Ovary (tissue), 9 donors: ENCODE measurements around the gene SAMM50. TPM values are rescaled to one million over a fixed set of nuclear protein-coding genes. Genes with fewer than 3 reads are reported as not detected.

Experiments
- DNase-seq, 5 donors: peaks; one replicate each; pipeline ENCODE4 v3.0.0-alpha.2; 2019 to 2020
- H3K27ac ChIP-seq, 2 donors: fragments of 200-600 bp; one replicate each; pipeline versions ENCODE4 v1.5.1 to v1.8.0; 2019 to 2022
- H3K27me3 ChIP-seq: fragments of 200-600 bp; one replicate; pipeline ENCODE4 v1.8.0; 2022
- H3K36me3 ChIP-seq: fragments of 200-600 bp; sonication (generic); one replicate; pipeline ENCODE4 v1.5.1; 2019
- H3K4me1 ChIP-seq: one replicate; pipeline ENCODE4 v1.8.1; 2013; ENCODE audit warnings: mild to moderate bottlenecking, moderate library complexity; ENCODE audit not compliant: insufficient read depth
- H3K4me3 ChIP-seq: fragments of 200-600 bp; sonication (generic); one replicate; pipeline ENCODE4 v1.5.1; 2017
- H3K9me3 ChIP-seq, 2 donors: fragments of 200-600 bp in 1 of 2; sonication (generic) in 1 of 2; one replicate each; pipeline versions ENCODE4 v1.5.1 to v1.8.1; 2013 to 2019; ENCODE audit warnings: mild to moderate bottlenecking in 1 of 2, moderate library complexity in 1 of 2
- EP300 ChIP-seq: sonication (generic); formaldehyde crosslinking; IDR thresholded peaks from one replicate; pipeline ENCODE4 v1.6.1; 2017; ENCODE audit warnings: antibody characterized with exemption
- POLR2A ChIP-seq: fragments of 450-650 bp; IDR thresholded peaks from one replicate; pipeline ENCODE4 v1.6.1; 2017; ENCODE audit warnings: antibody characterized with exemption, mild to moderate bottlenecking, moderate library complexity
- WGBS, 3 donors: extraction: QIAGEN DNeasy Blood & Tissue Kit in 1 of 3; methylation state at CpG; one replicate each; pipeline versions ENCODE4 v1.1.5 to v1.1.7; 2013 to 2017; 5-methylcytosine and 5-hydroxymethylcytosine counted together
- intact Hi-C, 4 donors: fragments of 100-400 bp; cut with DNase I; formaldehyde crosslinking; loops; one replicate each; pipeline versions ENCODE4 v1.11.0 to v1.15.1; 2022 to 2023
- polyA plus RNA-seq, 2 donors: library from polyadenylated mRNA; stranded (reverse); fragments of 200-250 nt in 1 of 2; fragments of 350-450 nt in 1 of 2; fragmentation: Illumina TruSeq in 1 of 2; extraction: RNeasy Lipid Tissue Mini Kit (QIAGEN cat#74804) in 1 of 2; gene quantifications; one replicate each; pipeline ENCODE4 v1.2.3, GENCODE V29; 2013 to 2014
- total RNA-seq, 7 donors: library from RNA; depleted of rRNA in 2 of 7; stranded (reverse); fragments of >200 nt in 2 of 7; fragmentation: NEBNext Ultra II Directional in 3 of 7; extraction: Animal tissue kit (Norgen Biotek cat#: 25700) in 3 of 7; gene quantifications; one replicate each; pipeline versions ENCODE4 v1.1.0 to v1.2.4, GENCODE V29; 2016 to 2023
- TF ChIP-seq, protein P1 (sequence below), 3 donors: fragments of 450-650 bp in 2 of 3; fragments of 200-600 bp in 1 of 3; IDR thresholded peaks; one replicate each; pipeline versions ENCODE4 v1.5.1 to v1.8.0; 2016 to 2022; ENCODE audit warnings: antibody characterized with exemption in 3 of 3, mild to moderate bottlenecking in 1 of 3
- donor health status: DM: no; HTN: no; CAD: no; lungs with moderate emphysema.
- donor health status: DM: no; HTN: no; CAD: no.
- donor health status: Bipolar disorder and iron deficiency.
- donor health status: DM: yes; HTN: yes; CAD: no.
- donor health status: DM: no; HTN: no; CAD: no.
- donor health status: DM: yes; HTN: yes; CAD: no.

Gene SAMM50
- total and polyA plus RNA-seq, 9 donors, result 18.0 to 60.2 (median 42.4) TPM

DNA sequence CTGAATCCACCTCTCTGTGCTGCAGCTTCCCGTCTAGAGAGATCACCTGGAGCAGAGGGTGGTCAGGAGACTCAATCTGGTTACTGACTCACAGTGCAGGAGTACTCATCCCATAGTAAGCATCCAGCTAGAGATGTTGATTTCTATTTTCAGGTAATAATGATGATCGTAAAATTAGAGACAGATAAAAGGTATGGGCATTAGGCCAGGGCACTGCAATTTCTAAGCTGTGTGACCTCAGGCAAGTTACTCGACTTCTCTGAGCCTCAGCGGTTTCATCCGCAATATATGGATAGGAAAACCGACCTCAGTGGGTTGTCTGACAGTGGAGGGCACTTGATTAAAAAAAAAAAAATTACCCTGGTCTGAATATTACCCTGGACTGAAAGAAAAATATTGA, 13.8 kb upstream of the SAMM50 start:
- no peak for DNase-seq
- no peaks in the 10 kb centered on the region for H3K4me1 ChIP-seq
- WGBS, 3 donors, result 87 to 91% (median 90%) methylated on average over 6 of the region's 6 CpGs
- no peak overlapping the region for H3K27ac ChIP-seq
- intact Hi-C loops, result no loop called here
- no peak overlapping the region for H3K4me3 ChIP-seq
- H3K9me3 ChIP-seq, result no peaks in the 10 kb centered on the region
- H3K36me3 ChIP-seq, result no peaks in the 10 kb centered on the region
- TF ChIP-seq POLR2A, result no peak
- no peak for TF ChIP-seq EP300
- TF ChIP-seq, protein P1, sequence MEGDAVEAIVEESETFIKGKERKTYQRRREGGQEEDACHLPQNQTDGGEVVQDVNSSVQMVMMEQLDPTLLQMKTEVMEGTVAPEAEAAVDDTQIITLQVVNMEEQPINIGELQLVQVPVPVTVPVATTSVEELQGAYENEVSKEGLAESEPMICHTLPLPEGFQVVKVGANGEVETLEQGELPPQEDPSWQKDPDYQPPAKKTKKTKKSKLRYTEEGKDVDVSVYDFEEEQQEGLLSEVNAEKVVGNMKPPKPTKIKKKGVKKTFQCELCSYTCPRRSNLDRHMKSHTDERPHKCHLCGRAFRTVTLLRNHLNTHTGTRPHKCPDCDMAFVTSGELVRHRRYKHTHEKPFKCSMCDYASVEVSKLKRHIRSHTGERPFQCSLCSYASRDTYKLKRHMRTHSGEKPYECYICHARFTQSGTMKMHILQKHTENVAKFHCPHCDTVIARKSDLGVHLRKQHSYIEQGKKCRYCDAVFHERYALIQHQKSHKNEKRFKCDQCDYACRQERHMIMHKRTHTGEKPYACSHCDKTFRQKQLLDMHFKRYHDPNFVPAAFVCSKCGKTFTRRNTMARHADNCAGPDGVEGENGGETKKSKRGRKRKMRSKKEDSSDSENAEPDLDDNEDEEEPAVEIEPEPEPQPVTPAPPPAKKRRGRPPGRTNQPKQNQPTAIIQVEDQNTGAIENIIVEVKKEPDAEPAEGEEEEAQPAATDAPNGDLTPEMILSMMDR (IDR thresholded peaks at IDR 0.05), result no peak
- no peaks in the 10 kb centered on the region for H3K27me3 ChIP-seq

DNA sequence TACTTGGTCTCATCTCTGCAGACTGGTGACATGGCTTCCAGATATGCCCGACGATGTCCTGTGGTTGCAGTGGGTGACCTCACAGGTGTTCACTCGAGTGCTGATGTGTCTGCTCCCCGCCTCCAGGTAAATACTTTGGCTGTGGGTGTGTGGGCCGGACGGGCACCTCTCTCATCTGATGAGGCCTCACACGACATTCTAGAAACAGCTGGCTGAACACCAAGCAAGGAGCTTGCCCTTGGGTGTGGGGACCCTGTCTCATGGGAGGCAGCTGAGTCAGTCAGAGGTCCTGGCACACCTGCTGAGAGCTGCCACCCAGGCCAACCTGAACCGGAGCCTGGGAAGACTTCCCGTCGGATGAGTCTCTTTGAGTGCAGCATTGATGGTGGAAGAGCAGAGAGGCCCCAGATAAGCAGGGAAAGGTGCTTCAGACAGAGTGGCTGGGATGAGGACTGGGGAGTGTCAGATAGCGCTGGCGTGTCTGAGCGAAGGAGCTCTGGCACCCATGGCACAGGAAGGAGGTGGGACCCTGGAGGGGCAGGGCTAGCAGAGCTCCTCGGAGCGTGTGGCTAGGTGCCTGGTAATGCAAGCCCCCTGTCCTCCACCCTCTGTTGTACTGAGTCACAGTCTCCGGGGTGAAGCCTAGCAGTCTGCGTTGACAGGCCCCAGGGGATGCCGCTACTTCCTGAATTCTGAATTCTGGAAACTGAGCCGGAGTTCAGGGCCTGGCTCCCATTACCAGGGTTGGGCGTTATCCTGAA, 10.4 kb upstream of the SAMM50 start:
- H3K4me1 ChIP-seq, result no peaks in the 10 kb centered on the region
- TF ChIP-seq POLR2A (no peak), EP300 (no peak)
- TF ChIP-seq, protein P1 (IDR thresholded peaks at IDR 0.05), result no peak
- 91 to 94% (median 93%) methylated on average over 20 of the region's 20 CpGs for WGBS, 3 donors
- no peak for DNase-seq
- H3K27me3 ChIP-seq, result no peaks in the 10 kb centered on the region
- H3K36me3 ChIP-seq, result no peaks in the 10 kb centered on the region
- H3K9me3 ChIP-seq, result no peaks in the 10 kb centered on the region
- no peak overlapping the region for H3K27ac ChIP-seq
- intact Hi-C loops, result no loop called here
- H3K4me3 ChIP-seq, result no peak overlapping the region

DNA sequence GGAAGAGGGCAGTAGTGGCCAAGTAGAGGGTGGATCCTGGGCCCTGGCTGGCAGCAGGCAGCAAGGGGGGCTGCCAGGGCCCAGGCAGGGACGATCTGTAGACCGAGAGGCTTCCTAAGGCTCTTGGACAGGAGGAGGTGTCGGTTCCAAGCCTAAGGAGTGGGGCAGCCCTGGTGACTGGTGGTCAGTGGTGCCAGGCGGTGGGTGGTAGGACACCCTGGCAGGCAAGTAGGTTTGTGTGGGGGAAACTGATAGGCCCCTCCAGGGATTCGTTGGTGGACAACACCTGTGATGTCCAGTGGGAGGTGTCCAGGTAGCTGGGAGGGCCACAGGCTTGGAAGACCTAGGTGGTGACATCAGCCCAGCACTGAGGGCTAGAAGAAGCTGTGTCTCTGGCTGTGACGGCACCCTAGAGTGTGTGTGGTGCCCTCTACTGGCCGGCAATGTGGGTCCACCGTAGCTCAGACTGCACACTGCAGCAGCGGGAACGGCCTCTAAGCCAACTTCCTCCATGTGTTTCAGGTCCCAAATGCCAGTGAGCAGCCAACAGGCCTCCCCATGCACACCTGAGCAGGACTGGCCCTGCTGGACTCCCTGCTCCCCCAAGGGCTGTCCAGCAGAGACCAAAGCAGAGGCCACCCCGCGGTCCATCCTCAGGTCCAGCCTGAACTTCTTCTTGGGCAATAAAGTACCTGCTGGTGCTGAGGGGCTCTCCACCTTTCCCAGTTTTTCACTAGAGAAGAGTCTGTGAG, 9.4 kb upstream of the SAMM50 start:
- WGBS, 3 donors, result 56 to 61% (median 59%) methylated on average over 12 of the region's 12 CpGs
- no peaks in the 10 kb centered on the region for H3K27me3 ChIP-seq
- peak in 3 of 5 donors; percentile 44 to 70 (median 48) for DNase-seq
- intact Hi-C loops, result no loop called here
- H3K36me3 ChIP-seq, result no peaks in the 10 kb centered on the region
- H3K9me3 ChIP-seq, result no peaks in the 10 kb centered on the region
- no peaks in the 10 kb centered on the region for H3K4me1 ChIP-seq
- no peak overlapping the region for H3K27ac ChIP-seq
- no peak overlapping the region for H3K4me3 ChIP-seq
- TF ChIP-seq POLR2A, result no peak
- TF ChIP-seq, protein P1 (IDR thresholded peaks at IDR 0.05), result no peak
- no peak for TF ChIP-seq EP300

DNA sequence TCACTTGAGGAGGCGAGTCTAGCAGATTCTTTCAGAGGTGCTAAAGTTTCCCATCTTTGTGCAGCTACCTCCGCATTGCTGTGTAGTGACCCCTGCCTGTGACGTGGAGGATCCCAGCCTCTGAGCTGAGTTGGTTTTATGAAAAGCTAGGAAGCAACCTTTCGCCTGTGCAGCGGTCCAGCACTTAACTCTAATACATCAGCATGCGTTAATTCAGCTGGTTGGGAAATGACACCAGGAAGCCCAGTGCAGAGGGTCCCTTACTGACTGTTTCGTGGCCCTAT, 8.9 kb upstream of the SAMM50 start:
- no peaks in the 10 kb centered on the region for H3K27me3 ChIP-seq
- H3K4me3 ChIP-seq, result no peak overlapping the region
- intact Hi-C loops, result no loop called here
- no peak for TF ChIP-seq EP300
- TF ChIP-seq POLR2A, result no peak
- TF ChIP-seq, protein P1 (IDR thresholded peaks at IDR 0.05), result no peak
- H3K4me1 ChIP-seq, result no peaks in the 10 kb centered on the region
- H3K9me3 ChIP-seq, result no peaks in the 10 kb centered on the region
- 75 to 83% (median 81%) methylated on average over 7 of the region's 7 CpGs for WGBS, 3 donors
- H3K36me3 ChIP-seq, result no peaks in the 10 kb centered on the region
- DNase-seq, result no peak
- H3K27ac ChIP-seq, result no peak overlapping the region
